Middle frontal gyrus (tissue), 1 donor: ENCODE data around the gene FAM89B.

Experiments used
- DNase-seq: peaks from one replicate; pipeline ENCODE4 v3.0.0-alpha.2; 2015; ENCODE audit warnings: low spot score; ENCODE audit errors: extremely low spot score

Gene FAM89B

DNA sequence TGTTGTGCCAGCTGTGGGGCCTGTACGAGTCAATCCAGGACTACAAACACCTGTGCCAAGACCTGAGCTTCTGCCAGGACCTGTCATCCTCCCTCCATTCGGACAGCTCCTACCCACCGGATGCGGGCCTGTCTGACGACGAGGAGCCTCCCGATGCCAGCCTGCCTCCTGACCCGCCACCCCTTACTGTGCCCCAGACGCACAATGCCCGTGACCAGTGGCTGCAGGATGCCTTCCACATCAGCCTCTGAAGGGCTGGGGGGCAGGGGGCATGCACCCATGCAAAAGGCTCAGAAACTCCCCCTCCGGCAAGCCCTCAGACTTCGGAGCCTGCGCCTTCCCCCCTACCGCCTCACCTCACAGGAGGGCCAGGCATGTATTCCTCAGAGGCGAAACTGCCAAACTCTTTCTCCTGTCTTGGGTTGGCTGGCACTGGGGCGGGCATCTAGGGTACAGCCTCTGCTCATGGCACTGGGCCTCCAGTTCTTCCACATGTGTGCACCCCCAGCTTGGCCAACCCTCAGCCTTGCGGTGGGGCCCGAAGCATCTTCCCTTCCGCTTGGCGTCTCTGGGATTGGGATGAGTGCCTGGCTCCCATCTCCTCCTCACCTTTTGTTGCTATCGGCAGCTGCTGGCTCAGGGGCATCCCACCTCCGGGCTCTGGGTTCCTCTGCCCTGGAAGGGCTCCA lies 1.2 kb downstream of the FAM89B start:
- no peak for DNase-seq

DNA sequence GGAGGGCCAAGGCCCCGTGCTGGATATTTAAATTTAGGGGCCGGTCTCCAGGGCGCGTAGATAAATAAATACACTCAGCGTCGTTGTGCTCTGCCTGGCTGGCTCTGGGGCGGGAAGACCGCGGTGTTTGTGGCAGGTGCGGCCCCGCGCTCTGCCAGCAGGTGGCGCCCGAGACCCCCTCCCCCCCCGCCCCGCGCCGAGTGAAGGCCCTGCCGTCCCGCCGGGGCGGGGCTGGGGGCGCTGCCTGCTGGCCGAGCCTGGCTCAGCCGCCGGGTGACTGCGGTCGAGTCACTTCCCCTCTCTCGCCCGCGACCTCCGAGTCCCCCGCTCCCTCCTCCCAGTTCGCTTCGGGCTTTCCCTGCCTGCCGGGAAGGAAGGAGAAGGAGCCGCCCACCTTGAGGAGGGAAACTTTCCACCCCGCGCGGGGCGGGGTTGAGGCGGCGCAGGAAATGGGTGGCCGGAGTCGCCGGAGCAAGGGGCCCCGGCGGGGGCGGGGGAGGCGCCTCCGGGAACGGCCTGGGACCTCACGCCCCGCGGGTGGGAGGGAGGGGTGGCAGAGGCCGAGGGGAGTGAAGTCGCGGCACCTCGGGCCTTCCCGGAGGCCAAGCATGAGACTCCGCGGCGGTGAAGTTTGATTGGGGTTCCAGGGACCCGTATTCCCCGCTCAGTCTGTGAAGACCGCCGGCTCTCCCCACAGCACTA lies 1.9 kb downstream of the FAM89B start:
- DNase-seq = no peak

DNA sequence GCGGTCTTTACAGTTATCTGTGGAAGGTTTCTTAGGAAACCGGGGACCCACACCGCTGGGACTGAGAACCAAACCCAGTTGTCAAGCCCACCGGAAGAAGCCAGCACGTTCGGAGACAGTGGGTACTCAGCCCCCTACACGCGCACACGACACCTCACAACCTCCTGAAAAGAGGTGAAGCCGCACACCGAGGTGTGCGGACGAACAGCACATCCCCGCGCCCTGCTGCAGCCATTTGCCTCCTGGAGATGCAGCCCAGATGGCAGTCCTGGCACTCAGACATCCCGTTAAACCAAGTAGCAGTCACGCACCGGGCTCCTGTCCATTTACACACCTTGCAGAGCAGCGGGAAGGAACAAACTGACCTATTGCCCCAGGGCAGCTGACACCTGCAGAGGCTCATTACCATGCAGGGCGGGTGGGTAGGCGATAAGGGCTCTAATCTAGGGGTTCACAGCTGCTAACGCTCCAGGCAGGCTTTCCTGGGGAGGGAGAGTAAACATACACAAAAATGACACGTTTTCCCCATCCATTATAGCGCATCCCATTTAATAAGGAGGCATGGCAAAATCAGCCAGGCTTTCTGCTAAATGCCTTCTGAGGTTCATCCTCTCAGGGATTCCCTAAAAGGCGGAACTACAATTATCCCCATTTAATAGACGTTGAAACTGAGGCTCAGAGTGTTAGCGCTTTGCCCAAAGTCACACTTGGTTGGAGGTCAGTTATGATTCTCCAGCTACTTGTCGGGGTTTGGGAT lies 2.7 kb downstream of the FAM89B start:
- no peak for DNase-seq

DNA sequence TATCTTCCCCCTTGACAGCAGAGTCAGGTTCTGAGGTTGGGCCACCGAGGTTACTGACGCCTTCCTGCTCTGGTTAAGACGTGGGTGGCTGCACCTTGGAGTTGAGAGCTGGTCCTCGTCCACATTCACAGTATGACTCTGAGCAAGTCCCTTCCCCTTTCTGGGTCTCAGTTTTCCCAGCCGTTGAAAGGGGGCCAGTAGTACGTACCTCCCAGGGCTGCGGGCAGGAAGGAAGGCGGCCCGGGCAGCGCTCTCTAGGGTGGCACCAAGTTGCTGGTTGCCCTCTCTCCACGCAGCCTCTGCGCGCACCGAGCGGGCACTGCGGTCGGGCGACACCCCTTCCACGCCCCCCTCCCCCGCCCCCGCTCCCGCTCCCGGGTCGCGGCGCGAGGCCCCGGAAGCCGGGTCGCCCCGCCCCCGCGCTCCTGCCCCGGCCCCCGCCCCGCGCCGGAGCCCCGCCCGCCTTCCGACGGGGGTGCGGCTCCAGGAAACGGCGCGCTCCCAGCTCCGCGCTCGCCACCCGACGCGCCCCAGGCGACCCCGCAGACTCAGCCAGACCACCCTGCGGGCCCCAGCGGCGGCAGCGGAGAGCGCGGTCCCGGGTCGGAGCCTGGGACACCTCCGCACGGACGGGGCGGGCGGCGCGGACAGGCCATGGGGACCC lies 3.4 kb downstream of the FAM89B start, which contains the start of gene EHBP1L1:
Gene EHBP1L1, plus strand, starts transcription at position 486 of the 664 bp plus-strand sequence. CDS start 250 bp downstream, outside the sequence.
- DNase-seq = no peak

DNA sequence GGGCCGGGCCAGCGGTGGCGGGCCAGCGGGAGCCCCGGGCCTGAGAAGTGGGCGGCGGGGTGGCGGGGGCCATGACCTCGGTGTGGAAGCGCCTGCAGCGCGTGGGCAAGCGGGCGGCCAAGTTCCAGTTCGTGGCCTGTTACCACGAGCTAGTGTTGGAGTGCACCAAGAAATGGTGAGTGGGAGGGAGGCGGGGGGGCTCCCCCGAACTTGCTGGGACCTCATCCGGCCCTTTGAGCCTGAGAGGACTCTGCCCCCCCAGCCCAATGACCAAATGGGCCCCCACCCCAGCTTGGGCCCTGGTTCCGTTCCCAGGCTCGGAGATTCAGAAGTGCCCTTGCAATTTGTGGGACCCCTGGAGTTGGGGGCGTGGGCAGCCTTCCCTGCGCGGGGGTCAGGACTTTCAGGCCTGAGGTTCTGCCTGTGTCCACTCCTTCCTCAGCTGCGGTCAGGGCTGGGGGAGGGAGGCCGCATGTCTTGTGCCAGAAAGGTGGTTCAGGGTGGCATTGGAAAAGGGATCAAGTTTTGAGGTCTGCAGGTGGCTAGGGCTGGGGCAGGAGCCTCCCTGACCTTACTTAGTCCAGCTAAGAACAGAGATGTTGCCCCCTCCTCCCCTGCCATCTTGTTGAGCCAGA lies 4.0 kb downstream of the FAM89B start:
- DNase-seq = no peak

DNA sequence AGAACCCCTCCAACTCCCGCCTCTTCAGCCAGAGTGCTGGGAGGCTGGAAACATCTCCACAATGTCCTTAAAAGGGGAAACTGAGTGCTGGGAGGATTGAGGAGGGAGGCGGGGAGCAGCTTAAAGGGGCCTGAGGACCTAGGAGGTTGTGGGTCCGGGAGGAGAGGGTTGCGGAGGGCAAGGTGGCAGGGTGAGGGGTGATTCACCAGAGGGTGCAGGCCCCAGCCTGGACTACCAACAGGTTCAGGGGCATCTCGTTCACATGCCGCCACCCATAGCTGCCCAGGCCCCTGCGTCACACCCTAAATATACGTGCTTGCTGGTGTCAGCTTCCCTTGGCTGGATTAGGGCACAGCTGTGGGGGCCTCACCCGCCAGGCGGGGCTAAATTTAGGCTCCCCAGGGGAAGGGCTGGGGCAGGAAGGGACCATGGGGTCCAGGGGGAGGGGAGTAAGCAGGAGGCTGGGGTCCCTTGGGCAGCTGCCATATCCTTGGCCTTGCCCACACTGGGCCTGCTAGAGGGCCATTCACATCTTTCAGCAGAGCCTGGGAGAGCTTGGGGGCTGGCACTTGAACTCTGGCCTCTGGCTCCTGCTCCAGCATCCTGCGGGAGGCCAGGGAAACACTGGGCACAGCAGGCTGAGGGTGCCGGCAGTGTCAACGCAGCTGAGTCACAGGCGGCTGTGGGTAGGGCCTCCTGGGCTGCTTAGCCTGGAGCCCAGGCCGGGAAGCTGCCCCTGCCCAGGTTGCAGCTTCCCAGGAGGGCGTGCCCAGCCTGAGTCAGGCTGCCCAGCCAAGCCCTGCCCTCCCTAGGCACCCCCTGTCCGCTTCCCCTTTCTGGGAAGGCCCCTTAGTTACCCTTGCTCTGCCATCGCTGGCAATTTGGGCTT lies 4.8 kb downstream of the FAM89B start:
- no peak for DNase-seq

DNA sequence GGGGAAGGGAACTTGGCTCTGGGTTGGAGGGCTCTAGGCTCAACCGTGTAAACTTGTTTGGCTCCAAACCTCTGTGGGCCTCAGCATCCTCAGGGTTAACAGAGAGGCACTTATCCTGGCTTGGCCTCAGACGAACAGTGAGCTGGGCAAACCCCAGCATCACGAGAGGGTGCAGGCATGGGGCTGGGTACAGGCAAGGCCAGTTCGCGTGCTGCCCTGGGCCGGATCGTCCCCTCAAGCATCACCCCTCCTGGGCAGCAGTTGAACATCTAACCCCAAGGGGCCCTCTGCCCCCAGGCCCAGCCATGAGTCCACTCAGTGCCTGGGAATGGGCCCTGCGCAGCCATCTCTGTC lies 5.4 kb downstream of the FAM89B start:
- DNase-seq = no peak

DNA sequence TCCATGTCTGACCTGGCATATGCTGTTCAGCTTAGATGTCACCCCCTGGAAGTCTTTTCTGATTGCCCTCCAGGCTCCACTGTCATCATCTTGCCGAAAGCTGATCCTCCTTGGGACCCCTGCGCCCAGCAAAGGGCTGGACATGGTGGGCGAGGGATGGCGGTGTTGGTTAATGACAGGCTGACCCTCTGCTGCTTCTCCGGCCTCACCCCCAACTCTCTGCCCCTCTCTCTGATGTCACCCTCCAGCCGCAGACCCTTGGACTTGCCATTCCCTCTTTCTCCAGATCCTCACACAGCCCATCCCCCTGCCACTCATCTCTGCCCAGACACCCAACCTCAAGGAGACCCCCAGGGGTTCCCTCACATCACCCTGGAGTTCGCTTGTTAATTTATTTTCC lies 5.8 kb downstream of the FAM89B start:
- DNase-seq = no peak

DNA sequence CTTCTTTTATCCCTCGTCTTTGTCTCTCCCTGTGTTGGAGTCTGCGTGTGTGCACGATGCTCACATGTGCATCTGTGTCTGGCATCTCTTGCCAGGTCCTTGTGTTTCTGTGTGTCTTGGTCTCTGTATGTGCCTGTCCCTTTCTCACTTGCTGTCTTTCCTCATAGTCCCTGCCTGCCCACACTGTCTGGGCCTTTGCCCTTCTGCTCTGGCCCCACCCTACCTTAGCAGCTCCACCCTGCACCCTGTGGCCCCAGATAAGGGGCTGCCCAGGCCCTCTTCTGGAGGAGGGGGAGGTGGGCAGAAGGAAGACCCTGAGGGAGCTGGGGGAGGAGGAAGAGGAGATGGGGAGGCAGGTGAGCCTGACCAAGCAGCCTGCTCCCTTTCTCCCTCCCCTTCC lies 6.3 kb downstream of the FAM89B start:
- DNase-seq = no peak

DNA sequence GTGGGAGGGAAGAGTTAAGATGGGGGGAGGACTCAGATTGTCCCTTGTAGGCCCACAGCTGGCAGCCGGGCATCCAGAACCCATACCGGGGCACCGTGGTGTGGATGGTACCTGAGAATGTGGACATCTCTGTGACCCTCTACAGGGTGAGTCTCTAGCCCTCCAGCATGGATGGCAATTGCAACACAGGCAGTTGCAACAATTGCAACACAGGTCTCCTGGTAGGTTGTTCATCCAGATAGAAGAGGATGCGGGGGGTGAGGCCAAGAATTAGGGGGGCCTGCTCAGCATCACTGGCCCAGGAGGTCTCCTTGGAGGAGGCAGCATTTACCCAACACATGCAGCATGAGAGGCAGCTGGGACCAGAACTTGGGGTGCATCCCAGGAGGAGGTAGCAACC lies 7.0 kb downstream of the FAM89B start:
- DNase-seq = no peak

DNA sequence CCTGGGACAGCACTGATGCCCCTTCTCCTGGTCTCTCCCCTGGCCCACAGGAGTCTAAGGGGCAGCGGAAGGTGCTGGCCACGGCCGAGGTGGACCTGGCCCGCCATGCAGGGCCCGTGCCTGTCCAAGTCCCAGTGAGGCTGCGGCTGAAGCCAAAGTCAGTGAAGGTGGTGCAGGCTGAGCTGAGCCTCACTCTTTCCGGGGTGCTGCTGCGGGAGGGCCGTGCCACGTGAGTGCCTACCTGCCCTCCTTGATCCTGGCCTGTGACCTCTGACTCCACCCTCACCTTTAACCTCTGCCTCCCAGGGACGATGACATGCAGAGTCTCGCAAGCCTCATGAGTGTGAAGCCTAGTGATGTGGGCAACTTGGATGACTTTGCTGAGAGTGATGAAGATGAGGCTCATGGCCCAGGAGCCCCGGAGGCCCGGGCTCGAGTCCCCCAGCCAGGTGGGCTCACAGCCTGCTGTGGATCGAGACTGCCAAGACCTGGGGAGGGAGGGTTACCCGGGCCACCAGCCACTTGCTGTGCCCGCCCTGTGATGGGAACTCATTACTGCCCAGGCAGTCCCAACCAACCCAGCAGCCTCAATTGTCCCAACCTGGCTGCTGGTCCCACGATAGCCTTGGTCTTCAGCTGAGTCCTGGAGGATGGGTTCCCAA lies 7.8 kb downstream of the FAM89B start:
- DNase-seq = no peak

DNA sequence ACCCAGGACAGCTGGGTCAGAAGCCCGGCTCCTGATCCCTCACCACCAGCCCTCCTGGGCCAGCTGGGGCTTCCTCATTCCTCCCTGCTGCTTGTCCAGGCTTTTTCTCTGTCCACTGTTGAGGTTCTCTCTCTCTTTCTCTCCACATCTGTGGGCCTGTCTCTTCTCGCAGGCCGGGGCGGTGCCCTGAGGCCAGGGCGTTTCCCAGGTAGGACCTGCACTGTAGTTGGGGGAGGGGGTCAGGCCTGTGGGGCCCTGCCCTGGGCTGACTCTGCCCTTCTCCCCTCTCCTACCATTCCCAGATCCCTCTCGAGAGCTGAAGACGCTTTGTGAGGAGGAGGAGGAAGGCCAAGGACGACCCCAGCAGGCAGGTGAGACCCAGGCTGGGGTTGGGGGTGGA lies 8.4 kb downstream of the FAM89B start:
- no peak for DNase-seq

DNA sequence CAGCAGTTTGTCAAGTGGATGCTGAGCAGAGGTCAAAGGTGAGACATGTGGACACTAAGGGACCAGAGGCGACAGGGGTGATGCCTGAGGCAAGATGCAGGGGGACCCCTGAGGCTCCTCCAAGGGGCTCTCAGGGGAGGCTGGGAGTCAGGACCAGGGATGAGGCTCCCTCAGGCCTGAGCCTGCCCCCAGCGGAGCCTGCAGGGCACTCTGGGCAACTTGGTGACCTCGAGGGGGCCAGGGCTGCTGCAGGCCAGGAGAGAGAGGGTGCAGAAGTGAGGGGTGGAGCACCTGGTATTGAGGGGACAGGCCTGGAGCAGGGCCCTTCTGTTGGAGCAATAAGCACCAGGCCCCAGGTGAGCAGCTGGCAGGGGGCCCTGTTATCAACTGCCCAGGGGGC lies 9.6 kb downstream of the FAM89B start:
- no peak for DNase-seq

DNA sequence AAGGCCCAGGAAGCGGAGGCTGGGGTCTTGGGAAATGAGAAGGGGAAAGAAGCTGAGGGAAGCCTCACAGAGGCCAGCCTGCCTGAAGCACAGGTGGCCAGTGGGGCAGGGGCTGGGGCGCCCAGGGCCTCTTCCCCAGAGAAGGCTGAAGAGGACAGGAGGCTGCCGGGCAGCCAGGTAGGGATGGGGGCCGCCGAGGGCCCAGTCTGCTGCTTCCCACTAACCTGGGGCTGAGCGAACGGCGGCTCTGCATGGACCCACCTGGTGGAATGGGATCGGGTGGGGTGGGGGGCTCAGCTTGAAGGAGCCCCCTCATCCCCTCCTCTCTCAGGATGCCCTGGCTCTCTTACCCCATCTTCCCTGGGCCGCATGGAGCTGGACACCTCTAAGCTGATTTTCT lies 11.3 kb downstream of the FAM89B start:
- DNase-seq = no peak

DNA sequence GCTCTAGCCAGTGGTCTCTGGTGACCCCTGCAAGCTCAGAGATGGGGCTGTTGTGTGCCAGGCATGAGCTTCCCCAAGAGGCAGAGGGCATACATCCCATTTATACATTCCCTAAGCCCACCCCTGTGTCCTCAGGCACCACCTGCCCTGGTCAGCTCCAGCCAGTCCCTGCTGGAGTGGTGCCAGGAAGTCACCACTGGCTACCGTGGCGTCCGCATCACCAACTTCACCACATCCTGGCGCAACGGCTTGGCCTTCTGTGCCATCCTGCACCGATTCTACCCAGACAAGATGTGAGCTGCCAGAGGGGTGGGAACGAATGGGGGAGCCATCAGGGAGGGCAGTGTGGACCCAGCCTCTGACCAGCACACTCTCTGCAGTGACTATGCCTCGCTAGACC lies 11.8 kb downstream of the FAM89B start:
- no peak for DNase-seq

DNA sequence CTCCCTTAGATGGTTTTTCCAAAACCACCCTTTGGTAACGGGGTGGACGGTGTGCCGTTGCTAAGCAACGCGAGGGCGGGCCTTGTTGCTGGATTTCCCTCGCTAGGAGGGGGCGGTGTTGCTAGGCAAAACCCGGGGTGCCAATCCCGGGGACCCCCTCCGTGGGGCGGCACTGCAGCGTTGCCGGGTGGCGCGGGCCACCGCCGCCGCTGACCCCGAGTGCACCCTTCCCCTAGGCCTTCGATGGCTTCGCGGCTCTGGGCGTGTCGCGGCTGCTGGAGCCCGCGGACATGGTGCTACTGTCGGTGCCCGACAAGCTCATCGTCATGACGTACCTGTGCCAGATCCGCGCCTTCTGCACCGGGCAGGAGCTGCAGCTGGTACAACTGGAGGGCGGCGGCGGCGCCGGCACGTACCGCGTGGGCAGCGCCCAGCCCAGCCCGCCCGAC lies 12.4 kb downstream of the FAM89B start:
- no peak for DNase-seq

DNA sequence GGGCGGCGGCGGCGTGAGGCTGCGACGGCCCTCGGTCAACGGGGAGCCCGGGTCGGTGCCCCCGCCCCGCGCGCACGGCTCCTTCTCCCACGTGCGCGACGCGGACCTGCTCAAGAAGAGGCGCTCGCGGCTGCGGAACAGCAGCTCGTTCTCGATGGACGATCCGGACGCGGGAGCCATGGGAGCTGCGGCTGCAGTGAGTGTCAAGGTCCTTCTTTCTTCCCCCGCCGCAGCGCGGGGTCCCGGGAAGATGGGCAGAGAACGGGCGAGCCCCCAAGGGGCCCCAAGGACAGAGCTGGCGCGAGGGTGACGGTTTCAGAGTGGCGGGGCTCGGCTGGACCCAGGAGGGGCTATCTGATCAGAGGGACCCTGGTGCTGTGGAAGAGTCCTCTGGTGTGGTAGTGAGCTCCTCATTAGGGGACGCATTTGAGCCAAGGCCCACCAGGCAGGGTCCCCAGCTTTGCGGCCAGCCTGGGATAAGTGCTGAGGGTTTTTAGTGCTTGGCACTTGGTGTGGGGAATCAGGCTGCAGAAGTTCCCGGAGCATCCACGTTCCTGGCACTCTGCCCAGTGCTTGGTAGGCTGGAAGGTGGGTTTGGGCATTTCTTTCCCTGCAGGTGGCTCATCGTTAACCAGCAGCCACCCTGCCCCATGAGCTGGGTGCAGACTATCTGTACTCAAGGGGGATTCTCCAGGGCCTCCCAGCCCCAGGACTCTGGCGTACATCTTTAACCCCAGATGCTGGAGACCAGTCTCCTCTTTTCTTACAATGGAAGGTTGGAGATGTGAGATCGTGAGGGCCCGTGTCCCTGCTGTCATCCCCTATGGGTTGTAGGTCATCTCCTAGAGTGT lies 13.3 kb downstream of the FAM89B start:
- no peak for DNase-seq

DNA sequence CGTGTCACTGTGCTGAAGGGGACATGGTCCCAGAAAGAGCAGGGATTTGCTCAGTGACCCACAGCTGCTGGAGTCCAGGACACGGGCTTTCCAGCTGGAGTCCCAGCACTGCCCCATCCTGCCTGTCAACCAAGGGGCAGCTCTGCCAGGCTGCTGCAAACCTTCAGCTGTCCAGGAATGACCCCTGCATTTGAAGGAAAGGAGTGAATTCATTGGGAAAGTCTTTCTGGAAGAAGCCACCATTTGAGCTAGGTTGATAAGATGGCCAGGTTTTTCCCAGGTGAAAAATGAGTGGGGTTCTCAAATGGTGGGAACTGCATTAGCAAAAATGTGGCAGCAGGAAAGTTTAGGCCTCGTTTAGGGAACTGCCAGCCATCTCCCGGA lies 13.9 kb downstream of the FAM89B start:
- DNase-seq = no peak

DNA sequence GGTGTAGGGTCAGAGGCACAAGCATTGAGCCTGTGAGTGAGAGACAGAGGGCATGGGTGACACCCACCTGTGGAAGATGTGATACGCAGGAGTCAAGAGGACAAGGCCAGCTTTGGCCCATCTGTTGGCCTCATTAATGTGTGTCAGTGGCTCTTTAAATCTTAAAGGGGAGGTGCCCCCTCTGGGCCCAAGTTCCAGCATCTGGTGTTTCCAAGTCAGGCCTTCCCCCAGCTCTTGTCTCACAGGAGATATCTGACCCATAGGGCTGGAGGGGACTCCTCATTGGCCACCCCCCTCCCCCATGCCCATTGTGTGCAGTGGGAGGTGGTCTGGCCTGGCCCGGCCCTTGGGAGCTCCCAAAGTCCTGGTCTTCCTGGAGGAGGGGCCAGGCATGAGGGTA lies 14.3 kb downstream of the FAM89B start:
- DNase-seq = no peak
